ENCODE results near the gene COL17A1. TPM values are rescaled to one million over a fixed set of nuclear protein-coding genes. Genes with fewer than 3 reads are reported as not detected.

COL17A1 gene
- total RNA-seq, 4 donors from 2014 or later: under 0.01 to 0.59 (median 0.22) TPM; not detected in 1

DNA sequence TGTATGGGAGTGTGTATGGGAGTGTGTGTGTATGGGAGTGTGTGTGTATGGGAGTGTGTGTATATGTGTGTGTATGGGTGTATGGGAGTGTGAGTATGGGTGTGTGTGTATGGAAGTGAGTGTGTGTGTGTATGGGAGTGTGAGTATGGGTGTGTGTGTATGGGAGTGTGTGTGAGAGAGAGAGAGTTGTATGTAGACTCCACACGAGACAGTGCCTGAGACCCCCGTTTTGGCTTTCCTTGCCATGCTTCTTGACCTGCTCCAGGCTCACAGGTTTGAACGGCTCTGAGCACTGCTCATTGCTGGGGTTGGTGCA, 49.7 kb downstream of the COL17A1 start:
- Histone ChIP-seq H3K4me3 (no peak overlapping the region), H3K27me3 (no peaks in the 10 kb centered on the region), H3K36me3 (peaks cover 0 to 21% (median 0%) of the 10 kb centered on the region in 3 donors), H3K4me1 (no peaks in the 10 kb centered on the region), H3K9me3 (no peaks in the 10 kb centered on the region), H3K27ac (no peak overlapping the region)
- TF ChIP-seq CTCF (IDR thresholded peaks at IDR 0.05): no peak
- TF ChIP-seq POLR2A (IDR thresholded peaks at IDR 0.05): no peak
- no peak for TF ChIP-seq EP300 (IDR thresholded peaks at IDR 0.05)
- WGBS, 2 donors: 59 to 62% methylated on average over 3 of the region's 3 CpGs
- DNase-seq (ENCODE audit: low spot score in 2 of 2): no peak

DNA sequence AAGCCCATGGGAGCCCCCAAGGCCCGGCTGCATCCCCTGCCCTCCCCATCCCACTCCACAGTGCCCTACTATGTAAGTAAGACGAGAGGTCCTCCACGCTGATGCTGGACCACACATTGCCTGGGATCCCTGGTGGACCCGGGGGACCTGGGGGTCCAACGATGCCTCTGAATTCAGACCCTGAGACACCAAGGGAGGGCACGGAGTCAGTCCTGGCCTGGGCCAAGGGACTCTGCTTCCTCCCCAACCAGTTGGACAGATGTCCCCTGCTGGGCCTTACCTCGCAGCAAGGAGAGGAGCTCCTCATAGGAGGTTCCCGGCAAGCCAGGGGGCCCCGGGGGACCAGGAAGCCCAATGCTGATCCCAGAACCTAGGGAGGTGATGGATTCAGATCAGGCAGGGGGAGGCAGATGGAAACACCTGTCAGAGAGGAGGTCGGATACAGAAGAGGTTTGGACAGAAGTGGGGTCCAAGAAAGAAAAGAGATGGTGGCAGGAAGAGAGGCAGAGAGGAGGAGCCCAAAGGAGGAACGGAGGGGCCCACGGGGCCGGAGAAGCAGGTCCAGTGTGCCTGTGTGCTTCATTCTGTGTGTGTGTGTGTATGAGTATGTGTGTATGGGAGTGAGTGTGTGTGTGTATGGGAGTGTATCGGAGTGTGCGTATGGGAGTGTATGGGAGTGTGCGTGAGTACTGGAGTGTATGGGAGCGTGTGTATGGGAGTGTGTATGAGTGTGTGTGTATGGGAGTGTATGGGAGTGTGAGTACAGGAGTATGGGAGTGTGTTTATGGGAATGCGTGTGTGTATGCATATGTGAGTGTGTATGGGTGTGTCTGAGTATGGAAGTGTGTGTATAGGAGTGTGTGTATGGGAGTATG, 50.2 kb downstream of the COL17A1 start:
- Histone ChIP-seq H3K27me3 (no peaks in the 10 kb centered on the region), H3K9me3 (no peaks in the 10 kb centered on the region), H3K4me3 (no peak overlapping the region), H3K36me3 (peaks cover 0 to 26% (median 0%) of the 10 kb centered on the region in 3 donors), H3K27ac (no peak overlapping the region), H3K4me1 (no peaks in the 10 kb centered on the region)
- no peak for TF ChIP-seq EP300 (IDR thresholded peaks at IDR 0.05)
- TF ChIP-seq POLR2A (IDR thresholded peaks at IDR 0.05): no peak
- no peak for TF ChIP-seq CTCF (IDR thresholded peaks at IDR 0.05)
- 76 to 80% methylated on average over 14 to 18 of the region's 18 CpGs for WGBS, 2 donors
- DNase-seq (ENCODE audit: low spot score in 2 of 2): no peak

- no peaks in the 10 kb centered on the region for H3K4me1 ChIP-seq
- H3K9me3 ChIP-seq: no peaks in the 10 kb centered on the region
- H3K27me3 ChIP-seq: no peaks in the 10 kb centered on the region
- WGBS, 2 donors: 55 to 57% methylated on average over 23 of the region's 23 CpGs
- TF ChIP-seq POLR2A (IDR thresholded peaks at IDR 0.05) (no peak), EP300 (IDR thresholded peaks at IDR 0.05) (no peak), CTCF (IDR thresholded peaks at IDR 0.05) (no peak)
- no peak for DNase-seq (ENCODE audit: low spot score in 2 of 2)
- no peak overlapping the region for H3K4me3 ChIP-seq
- H3K36me3 ChIP-seq: peaks cover 0 to 34% (median 0%) of the 10 kb centered on the region in 3 donors
- H3K27ac ChIP-seq: no peak overlapping the region
These were observed 51.1 kb downstream of the COL17A1 start for GRCh38 chr10:104034401-104035193.

GRCh38 chr10:104033966-104034365, 51.7 kb downstream of the COL17A1 start:
- DNase-seq (ENCODE audit: low spot score in 2 of 2): no peak
- Histone ChIP-seq H3K4me1 (no peaks in the 10 kb centered on the region), H3K27ac (no peak overlapping the region), H3K4me3 (no peak overlapping the region), H3K27me3 (no peaks in the 10 kb centered on the region), H3K36me3 (peaks cover 0 to 40% (median 0%) of the 10 kb centered on the region in 3 donors), H3K9me3 (no peaks in the 10 kb centered on the region)
- WGBS, 2 donors: 76 to 85% methylated on average over 10 to 11 of the region's 11 CpGs
- TF ChIP-seq EP300 (IDR thresholded peaks at IDR 0.05): no peak
- TF ChIP-seq POLR2A (IDR thresholded peaks at IDR 0.05): no peak
- TF ChIP-seq CTCF (IDR thresholded peaks at IDR 0.05): no peak
